MM.1S (cell line): ENCODE results near the gene IL12B.

Experiments used
- CTCF ChIP-seq: fragments of 300-600 bp; sonication (generic); IDR thresholded peaks from 2 replicates; pipeline ENCODE4 v1.5.1; 2016; ENCODE audit warnings: antibody characterized with exemption, low read length, mixed read lengths
- EZH2 ChIP-seq: fragments of 300-600 bp; sonication (generic); optimal IDR thresholded peaks from 2 replicates; pipeline ENCODE3; 2017; ENCODE audit warnings: low read depth, mild to moderate bottlenecking, antibody characterized with exemption, low read length, mixed read lengths

GRCh38 chr5:159341145-159341544, 10.9 kb upstream of the IL12B start:
- TF ChIP-seq EZH2 (no peak), CTCF (no peak)
